ENCODE measurements around the gene SLC45A3. TPM values are rescaled to one million over a fixed set of nuclear protein-coding genes. Genes with fewer than 3 reads are reported as not detected.

The SLC45A3 gene
- total RNA-seq, 2 experiments from 2014 or later = 0.11 TPM; not detected in 1

GRCh38 chr1:205650241-205650640 is 30.1 kb downstream of the SLC45A3 start:
- H3K4me3 ChIP-seq (ENCODE audit: low read length) = no peak overlapping the region
- no peaks in the 10 kb centered on the region for H3K27me3 ChIP-seq (ENCODE audit: control insufficient read depth in 1 of 2, insufficient read depth in 2 of 2, low read length in 2 of 2)
- H3K9me3 ChIP-seq (ENCODE audit: control insufficient read depth in 1 of 2, insufficient read depth in 1 of 2, low read length in 2 of 2) = no peaks in the 10 kb centered on the region
- no peak overlapping the region for H3K27ac Mint-ChIP-seq
- H3K36me3 ChIP-seq (ENCODE audit: insufficient read depth, low read length) = no peaks in the 10 kb centered on the region
- no peak for TF ChIP-seq CTCF (IDR thresholded peaks at IDR 0.05)
- intact Hi-C loops (cut with DNase I, micrococcal nuclease) = loop anchor here in 1 of 2 experiments (10.0 kb wide), 1 partner anchor 305 kb away; no protein-coding TSS in a partner anchor
- H3K9me3 Mint-ChIP-seq = no peaks in the 10 kb centered on the region
- ATAC-seq (ENCODE audit: poor library complexity) = no peak
- ChIA-PET POLR2A (no interaction called here), CTCF (interaction anchor here (1.8 kb wide), 1 partner anchor 9 kb away, joined by 5 read pairs; no protein-coding TSS in a partner anchor)
- DNase-seq = no peak
- H3K4me3 Mint-ChIP-seq = no peak overlapping the region
- no peaks in the 10 kb centered on the region for H3K36me3 Mint-ChIP-seq (ENCODE audit: low read depth)
- no peak overlapping the region for H3K27ac ChIP-seq (ENCODE audit: low read depth in 1 of 2, low read length in 2 of 2)
- no peaks in the 10 kb centered on the region for H3K4me1 Mint-ChIP-seq (ENCODE audit: low read depth)
- no peaks in the 10 kb centered on the region for H3K4me1 ChIP-seq (ENCODE audit: insufficient read depth, low read length)
- no peaks in the 10 kb centered on the region for H3K27me3 Mint-ChIP-seq

- no peak for ATAC-seq (ENCODE audit: poor library complexity)
- Histone ChIP-seq H3K27me3 (ENCODE audit: control insufficient read depth in 1 of 2, insufficient read depth in 2 of 2, low read length in 2 of 2) (no peaks in the 10 kb centered on the region), H3K4me1 (ENCODE audit: insufficient read depth, low read length) (no peaks in the 10 kb centered on the region), H3K27ac (ENCODE audit: low read depth in 1 of 2, low read length in 2 of 2) (no peak overlapping the region), H3K36me3 (ENCODE audit: insufficient read depth, low read length) (no peaks in the 10 kb centered on the region), H3K4me3 (ENCODE audit: low read length) (no peak overlapping the region), H3K9me3 (ENCODE audit: control insufficient read depth in 1 of 2, insufficient read depth in 1 of 2, low read length in 2 of 2) (no peaks in the 10 kb centered on the region)
- TF ChIP-seq CTCF (IDR thresholded peaks at IDR 0.05) = no peak
- Mint-ChIP-seq H3K27me3 (peaks cover 9% of the 10 kb centered on the region), H3K36me3 (ENCODE audit: low read depth) (no peaks in the 10 kb centered on the region), H3K4me1 (ENCODE audit: low read depth) (no peaks in the 10 kb centered on the region), H3K4me3 (no peak overlapping the region), H3K27ac (no peak overlapping the region), H3K9me3 (no peaks in the 10 kb centered on the region)
- POLR2A ChIA-PET = no interaction called here
- CTCF ChIA-PET = interaction anchor here (0.7 kb wide), 1 partner anchor 160 kb away, joined by 3 read pairs; no protein-coding TSS in a partner anchor
- intact Hi-C loops (cut with DNase I, micrococcal nuclease) = no loop called here
- no peak for DNase-seq
Observed at GRCh38 chr1:205645519-205645918, 34.8 kb downstream of the SLC45A3 start.

GRCh38 chr1:205642679-205643307 is 37.5 kb downstream of the SLC45A3 start:
- H3K27ac Mint-ChIP-seq = no peak overlapping the region
- POLR2A ChIA-PET = interaction anchor here (0.6 to 1.6 kb wide), 2 partner anchors 51 to 74 kb away, joined by 3 to 5 read pairs; no protein-coding TSS in a partner anchor

More at GRCh38 chr1:205642679-205643307, 37.5 kb downstream of the SLC45A3 start:
- Mint-ChIP-seq H3K4me1 (ENCODE audit: low read depth) (no peaks in the 10 kb centered on the region), H3K9me3 (no peaks in the 10 kb centered on the region), H3K4me3 (no peak overlapping the region), H3K36me3 (ENCODE audit: low read depth) (no peaks in the 10 kb centered on the region), H3K27me3 (peaks cover 20% of the 10 kb centered on the region)
- no peaks in the 10 kb centered on the region for H3K4me1 ChIP-seq (ENCODE audit: insufficient read depth, low read length)
- H3K4me3 ChIP-seq (ENCODE audit: low read length) = no peak overlapping the region
- DNase-seq (no peak), ATAC-seq (ENCODE audit: poor library complexity) (no peak)
- H3K36me3 ChIP-seq (ENCODE audit: insufficient read depth, low read length) = no peaks in the 10 kb centered on the region
- no peak overlapping the region for H3K27ac ChIP-seq (ENCODE audit: low read depth in 1 of 2, low read length in 2 of 2)
- intact Hi-C loops (cut with DNase I, micrococcal nuclease) = no loop called here
- H3K9me3 ChIP-seq (ENCODE audit: control insufficient read depth in 1 of 2, insufficient read depth in 1 of 2, low read length in 2 of 2) = no peaks in the 10 kb centered on the region
- no peak for TF ChIP-seq CTCF (IDR thresholded peaks at IDR 0.05)
- CTCF ChIA-PET = interaction anchor here (1.6 kb wide), 1 partner anchor 11 kb away, joined by 3 read pairs; no protein-coding TSS in a partner anchor
- no peaks in the 10 kb centered on the region for H3K27me3 ChIP-seq (ENCODE audit: control insufficient read depth in 1 of 2, insufficient read depth in 2 of 2, low read length in 2 of 2)

All from CD4-positive, alpha-beta T cell (primary cell).